Thyroid gland (tissue), 4 donors: ENCODE measurements around the gene DNAH17.

ENCODE experiments used
- CTCF ChIP-seq, 6 experiments: fragments of 200-600 bp in 3 of 6; fragments of 450-650 bp in 3 of 6; sonication (generic) in 3 of 6; IDR thresholded peaks; one replicate each; pipeline ENCODE4 v1.5.1; 2016 to 2019; ENCODE audit warnings: antibody characterized with exemption in 6 of 6, mild to moderate bottlenecking in 2 of 6, inconsistent platforms in 1 of 6, moderate library complexity in 1 of 6
- POLR2A ChIP-seq, 2 donors: fragments of 450-650 bp; IDR thresholded peaks; one replicate each; pipeline ENCODE4 v1.6.1; 2017; ENCODE audit warnings: antibody characterized with exemption in 2 of 2, mild to moderate bottlenecking in 2 of 2, moderate library complexity in 1 of 2

- TF ChIP-seq CTCF (IDR thresholded peaks at IDR 0.05) (no peak), POLR2A (IDR thresholded peaks at IDR 0.05) (no peak)
Measured at GRCh38 chr17:78613416-78613815, 36.2 kb upstream of the DNAH17 start.
